ENCODE measurements around the gene AP4M1.
"Not testable (repeated sequence)": the region's sequence is repeated elsewhere in the genome, so short reads cannot be mapped to it uniquely, and the experiment has no call there.

AP4M1 gene

GRCh38 chr7:100137851-100138760 is 36.7 kb downstream of the AP4M1 start:
- Mint-ChIP-seq H3K4me1 (no peaks in the 10 kb centered on the region), H3K27me3 (ENCODE audit: low read depth) (peaks cover 12% of the 10 kb centered on the region), H3K4me3 (no peak overlapping the region), H3K27ac (no peak overlapping the region), H3K9me3 (no peaks in the 10 kb centered on the region), H3K36me3 (ENCODE audit: low read depth) (no peaks in the 10 kb centered on the region)
- TF ChIP-seq CTCF (IDR thresholded peaks at IDR 0.05; ENCODE audit: unreplicated experiment in 3 of 3), result no peak

- no peak overlapping the region for H3K27ac Mint-ChIP-seq
- H3K36me3 Mint-ChIP-seq (ENCODE audit: low read depth), result no peaks in the 10 kb centered on the region
- H3K27me3 Mint-ChIP-seq (ENCODE audit: low read depth), result peaks cover 4% of the 10 kb centered on the region
- H3K4me3 Mint-ChIP-seq, result no peak overlapping the region
- no peaks in the 10 kb centered on the region for H3K9me3 Mint-ChIP-seq
- TF ChIP-seq CTCF (IDR thresholded peaks at IDR 0.05; ENCODE audit: unreplicated experiment in 3 of 3), result no peak
- no peaks in the 10 kb centered on the region for H3K4me1 Mint-ChIP-seq
These were observed 40.1 kb downstream of the AP4M1 start for GRCh38 chr7:100141555-100141949.

DNA sequence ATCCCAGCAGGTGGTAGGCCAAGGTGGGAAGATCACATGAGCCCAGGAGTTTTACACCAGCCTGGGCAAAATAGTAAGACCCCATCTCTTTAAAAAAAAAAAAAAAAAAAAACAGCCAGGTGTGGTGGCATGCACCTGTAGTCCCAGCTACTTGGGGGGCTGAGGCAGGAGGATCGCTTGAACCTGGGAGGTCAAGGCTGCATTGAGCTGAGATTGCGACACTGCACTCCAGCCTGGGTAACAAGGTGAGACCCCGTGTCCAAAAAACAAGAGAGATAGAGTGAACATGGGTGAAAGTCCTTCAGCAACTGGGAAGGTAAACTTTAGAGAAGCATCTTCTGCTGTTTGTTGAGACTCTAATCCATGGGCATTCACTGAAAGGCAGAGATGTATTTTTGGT is 41.0 kb downstream of the AP4M1 start:
- Mint-ChIP-seq H3K27me3 (ENCODE audit: low read depth) (peaks cover 4% of the 10 kb centered on the region), H3K9me3 (no peaks in the 10 kb centered on the region), H3K27ac (no peak overlapping the region), H3K4me1 (no peaks in the 10 kb centered on the region), H3K36me3 (ENCODE audit: low read depth) (no peaks in the 10 kb centered on the region), H3K4me3 (no peak overlapping the region)
- no peak for TF ChIP-seq CTCF (IDR thresholded peaks at IDR 0.05; ENCODE audit: unreplicated experiment in 3 of 3)

GRCh38 chr7:100146350-100146749 is 44.9 kb downstream of the AP4M1 start:
- not testable (repeated sequence) for H3K9me3 Mint-ChIP-seq; H3K27ac Mint-ChIP-seq; H3K4me3 Mint-ChIP-seq; H3K36me3 Mint-ChIP-seq (ENCODE audit: low read depth); H3K27me3 Mint-ChIP-seq (ENCODE audit: low read depth)
- H3K4me1 Mint-ChIP-seq, result peaks cover 12% of the 10 kb centered on the region

DNA sequence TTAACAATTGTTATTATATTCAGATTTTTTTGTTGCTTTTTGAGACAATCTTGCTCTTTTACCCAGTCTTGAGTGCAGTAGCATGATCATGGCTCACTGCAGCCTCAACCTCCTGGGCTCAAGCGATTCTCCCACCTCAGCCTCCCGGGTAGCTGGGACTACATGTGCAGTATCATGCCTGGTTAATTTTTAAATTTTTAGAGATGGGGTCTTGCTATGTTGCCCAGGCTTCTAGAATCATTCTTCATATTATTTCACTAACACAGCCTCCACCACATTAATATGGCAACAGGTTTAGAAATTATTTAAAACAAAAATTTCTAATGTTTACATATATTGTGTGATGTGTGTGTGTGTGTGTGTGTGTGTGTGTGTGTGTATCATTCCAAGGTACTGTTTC is 45.8 kb downstream of the AP4M1 start:
- Mint-ChIP-seq H3K4me1 (peaks cover 12% of the 10 kb centered on the region), H3K36me3 (ENCODE audit: low read depth) (peaks cover 10% of the 10 kb centered on the region), H3K9me3 (no peaks in the 10 kb centered on the region), H3K27ac (no peak overlapping the region), H3K27me3 (ENCODE audit: low read depth) (no peaks in the 10 kb centered on the region), H3K4me3 (no peak overlapping the region)
- no peak for TF ChIP-seq CTCF (IDR thresholded peaks at IDR 0.05; ENCODE audit: unreplicated experiment in 3 of 3)

DNA sequence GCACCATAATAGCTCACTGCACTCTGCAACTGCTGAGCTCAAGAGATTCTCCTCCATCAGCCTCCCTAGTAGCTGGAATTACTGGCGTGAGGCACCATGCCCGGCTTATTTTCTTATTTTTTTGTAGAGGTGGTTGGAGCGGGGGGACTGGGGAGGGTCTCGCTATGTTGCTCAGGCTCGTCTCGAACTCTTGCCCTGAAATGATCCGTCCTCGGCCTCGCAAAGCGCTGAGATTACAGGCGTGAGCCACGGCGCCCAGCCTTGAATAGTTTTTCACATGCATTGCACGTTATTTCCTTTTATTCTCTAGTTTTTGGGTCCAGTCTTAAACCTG is 46.7 kb downstream of the AP4M1 start:
- peak overlapping the region; percentile 38 to 83 (median 75) for H3K27ac Mint-ChIP-seq
- no peak for TF ChIP-seq CTCF (IDR thresholded peaks at IDR 0.05; ENCODE audit: unreplicated experiment in 3 of 3)
- peaks cover 12% of the 10 kb centered on the region for H3K4me1 Mint-ChIP-seq
- H3K4me3 Mint-ChIP-seq, result peak overlapping the region; percentile 90 to 95 (median 92)
- H3K36me3 Mint-ChIP-seq (ENCODE audit: low read depth), result peaks cover 15% of the 10 kb centered on the region
- no peaks in the 10 kb centered on the region for H3K27me3 Mint-ChIP-seq (ENCODE audit: low read depth)
- H3K9me3 Mint-ChIP-seq, result no peaks in the 10 kb centered on the region

All from nephron (organoid).